Effector memory CD8-positive, alpha-beta T cell (primary cell): Measurements from ENCODE around the gene BRPF1.

Source experiments
- ATAC-seq: fragments of 150-1000 bp; cut with Tn5 transposase; replicated peaks from 2 replicates; pipeline ENCODE4 v1.10.0; 2021; ENCODE audit warnings: mild to moderate bottlenecking, moderate library complexity
- DNase-seq, 3 experiments: peaks; one replicate each; pipeline ENCODE4 v3.0.0; 2021
- H3K27ac Mint-ChIP-seq, 2 donors: one replicate each; pipeline ENCODE4 v1.8.0; 2022; ENCODE audit warnings: mild to moderate bottlenecking in 2 of 2, mixed read lengths in 2 of 2, moderate library complexity in 2 of 2
- H3K27me3 Mint-ChIP-seq, 2 donors: one replicate each; pipeline ENCODE4 v1.8.0; 2022; ENCODE audit warnings: mixed read lengths in 2 of 2
- H3K36me3 Mint-ChIP-seq: one replicate; pipeline ENCODE4 v1.8.0; 2022; ENCODE audit warnings: mild to moderate bottlenecking, moderate library complexity, mixed read lengths; ENCODE audit not compliant: insufficient read depth
- H3K4me1 Mint-ChIP-seq, 2 donors: one replicate each; pipeline ENCODE4 v1.8.0; 2022; ENCODE audit warnings: low read depth in 2 of 2, mixed read lengths in 2 of 2
- H3K4me3 Mint-ChIP-seq, 2 donors: one replicate each; pipeline ENCODE4 v1.8.0; 2022; ENCODE audit warnings: mild to moderate bottlenecking in 2 of 2, mixed read lengths in 2 of 2, moderate library complexity in 2 of 2
- H3K9me3 Mint-ChIP-seq, 2 donors: one replicate each; pipeline ENCODE4 v1.8.0; 2022; ENCODE audit warnings: mixed read lengths in 2 of 2

Gene BRPF1

DNA sequence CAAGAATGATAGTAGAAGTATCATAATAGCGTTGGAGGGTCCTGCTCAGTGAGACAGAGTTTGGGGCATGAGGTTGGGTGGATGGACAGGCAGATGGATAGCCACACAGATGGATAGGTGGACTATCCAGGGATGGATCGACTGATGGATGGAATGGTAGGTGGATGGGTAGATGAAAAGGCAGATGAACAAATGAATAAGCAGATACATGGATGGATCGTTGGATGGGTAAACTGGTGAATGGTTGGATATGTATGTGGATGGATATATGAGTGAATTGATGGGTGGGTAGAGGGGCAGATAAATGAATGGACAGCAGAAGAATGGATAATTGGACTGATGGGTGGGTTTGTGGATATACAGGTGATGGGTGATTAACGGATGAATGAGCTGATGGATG, 18.4 kb upstream of the BRPF1 start:
- ATAC-seq (no peak), DNase-seq (no peak)
- Mint-ChIP-seq H3K36me3 (no peaks in the 10 kb centered on the region), H3K9me3 (no peaks in the 10 kb centered on the region), H3K4me3 (no peak overlapping the region), H3K27me3 (peaks cover 0 to 8% of the 10 kb centered on the region in 2 donors), H3K27ac (no peak overlapping the region), H3K4me1 (peaks cover 0 to 4% of the 10 kb centered on the region in 2 donors)

DNA sequence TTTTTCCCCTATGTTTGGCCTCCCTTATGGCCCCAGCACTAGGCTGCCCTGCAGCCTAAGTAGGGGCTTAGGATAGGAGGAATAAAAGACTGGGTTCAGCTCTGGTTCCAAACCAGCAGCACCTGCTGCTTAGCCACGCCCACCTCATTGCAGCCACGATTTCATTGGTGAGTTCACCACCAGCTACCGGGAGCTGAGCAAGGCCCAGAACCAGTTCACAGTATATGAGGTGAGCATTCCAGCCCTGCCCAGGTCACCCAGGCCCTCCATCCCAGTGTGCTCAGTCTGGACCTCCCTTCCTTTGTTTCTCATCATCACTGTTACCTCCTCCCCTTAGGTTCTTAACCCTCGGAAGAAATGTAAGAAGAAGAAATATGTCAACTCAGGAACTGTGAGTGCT, 16.4 kb upstream of the BRPF1 start:
- ATAC-seq (no peak), DNase-seq (no peak)
- peaks cover 0 to 2% of the 10 kb centered on the region in 2 donors for H3K4me1 Mint-ChIP-seq
- no peaks in the 10 kb centered on the region for H3K36me3 Mint-ChIP-seq
- peaks cover 0 to 8% of the 10 kb centered on the region in 2 donors for H3K27me3 Mint-ChIP-seq
- H3K4me3 Mint-ChIP-seq = no peak overlapping the region
- no peaks in the 10 kb centered on the region for H3K9me3 Mint-ChIP-seq
- H3K27ac Mint-ChIP-seq = no peak overlapping the region

DNA sequence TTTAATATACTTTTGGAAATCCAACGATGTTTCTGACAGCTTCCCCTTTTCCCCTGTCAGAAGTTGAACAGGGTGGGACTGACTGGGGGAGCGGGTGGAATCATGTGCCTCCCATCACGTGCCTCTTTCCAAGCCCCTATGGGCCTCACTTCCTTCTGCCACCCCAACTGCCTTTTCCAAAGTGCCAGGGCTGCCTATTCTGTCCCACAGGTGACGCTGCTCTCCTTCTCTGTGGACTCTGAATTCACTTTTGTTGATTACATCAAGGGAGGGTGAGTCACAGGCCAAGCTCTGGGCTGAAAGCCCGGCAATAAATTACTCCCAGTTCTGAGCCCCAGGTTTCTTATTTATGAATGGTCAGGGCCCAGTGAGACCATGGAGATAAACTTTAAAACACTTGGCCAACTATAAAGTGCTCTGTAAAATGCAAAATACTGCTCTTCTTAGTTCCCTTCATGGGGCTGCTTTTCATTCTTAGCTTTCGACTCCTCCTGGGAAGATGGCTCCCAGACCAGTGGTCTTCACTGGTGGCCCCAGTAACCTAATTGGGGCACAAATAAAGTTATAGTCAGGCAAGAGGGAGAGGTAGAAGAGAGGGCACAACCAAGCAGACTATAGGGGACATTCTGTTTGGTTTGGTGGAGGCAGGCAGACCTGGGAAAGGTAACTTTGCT, 15.6 kb upstream of the BRPF1 start:
- Mint-ChIP-seq H3K27ac (no peak overlapping the region), H3K4me3 (no peak overlapping the region), H3K27me3 (peaks cover 0 to 8% of the 10 kb centered on the region in 2 donors), H3K4me1 (no peaks in the 10 kb centered on the region), H3K36me3 (no peaks in the 10 kb centered on the region), H3K9me3 (no peaks in the 10 kb centered on the region)
- peak; percentile 61 for ATAC-seq
- peak in 1 of 3 experiments; percentile 19 for DNase-seq

DNA sequence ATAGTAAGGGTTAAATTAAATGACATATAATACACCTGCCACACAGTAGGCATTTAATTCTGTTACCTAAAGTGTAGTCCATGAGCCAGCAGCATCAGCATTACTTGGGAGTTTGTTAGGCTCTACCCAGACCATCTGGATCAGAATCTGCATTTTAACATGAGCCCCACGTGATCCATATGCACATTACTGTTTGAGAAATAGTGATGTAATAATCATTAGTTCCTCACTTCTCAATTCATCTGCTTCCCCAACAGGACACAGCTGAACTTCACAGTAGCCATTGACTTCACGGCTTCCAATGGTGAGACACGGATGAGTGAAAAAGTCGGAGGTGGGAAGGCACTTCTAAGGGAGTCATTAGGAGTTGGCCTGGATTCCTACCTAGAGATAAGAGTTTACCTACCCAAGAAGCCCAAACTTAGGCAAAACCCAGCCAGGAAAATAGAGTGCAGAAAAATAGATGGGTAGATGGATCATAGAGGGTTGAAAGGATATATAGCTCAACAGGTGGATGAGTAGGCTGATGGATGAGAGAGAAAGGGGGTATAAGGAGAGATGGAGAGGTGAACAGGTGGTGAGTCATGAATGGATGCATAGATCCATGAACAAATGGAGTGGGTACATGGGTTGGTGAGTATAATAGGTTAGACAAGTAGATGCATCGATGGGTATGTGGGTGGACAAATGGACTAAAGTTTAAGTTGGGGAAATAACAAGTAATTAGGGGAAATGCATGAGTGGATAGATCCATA, 14.6 kb upstream of the BRPF1 start:
- ATAC-seq (no peak), DNase-seq (no peak)
- no peaks in the 10 kb centered on the region for H3K36me3 Mint-ChIP-seq
- H3K4me3 Mint-ChIP-seq = no peak overlapping the region
- no peaks in the 10 kb centered on the region for H3K9me3 Mint-ChIP-seq
- no peak overlapping the region for H3K27ac Mint-ChIP-seq
- peaks cover 0 to 8% of the 10 kb centered on the region in 2 donors for H3K27me3 Mint-ChIP-seq
- H3K4me1 Mint-ChIP-seq = no peaks in the 10 kb centered on the region

DNA sequence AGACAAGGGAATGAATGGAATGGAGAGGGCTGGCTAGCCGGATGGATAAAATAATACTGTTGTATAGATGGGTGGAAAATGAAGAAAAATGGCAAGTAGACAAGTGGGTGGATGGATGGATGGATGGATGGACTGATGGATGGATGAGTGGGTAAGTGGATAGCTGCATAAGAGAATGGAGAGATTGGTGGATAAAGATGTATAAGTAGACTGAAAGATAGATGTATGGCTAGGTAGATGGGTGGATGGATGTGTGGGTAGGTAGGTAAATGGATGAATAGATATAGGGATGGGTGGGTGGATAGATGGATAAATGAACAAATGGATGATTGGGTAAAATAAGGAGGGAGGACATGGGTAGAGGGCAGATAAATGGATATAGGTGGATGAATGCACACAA, 14.0 kb upstream of the BRPF1 start:
- ATAC-seq = no peak
- Mint-ChIP-seq H3K36me3 (no peaks in the 10 kb centered on the region), H3K4me1 (no peaks in the 10 kb centered on the region), H3K9me3 (no peaks in the 10 kb centered on the region), H3K27me3 (peaks cover 3 to 9% of the 10 kb centered on the region in 2 donors), H3K4me3 (no peak overlapping the region), H3K27ac (no peak overlapping the region)
- DNase-seq = no peak

DNA sequence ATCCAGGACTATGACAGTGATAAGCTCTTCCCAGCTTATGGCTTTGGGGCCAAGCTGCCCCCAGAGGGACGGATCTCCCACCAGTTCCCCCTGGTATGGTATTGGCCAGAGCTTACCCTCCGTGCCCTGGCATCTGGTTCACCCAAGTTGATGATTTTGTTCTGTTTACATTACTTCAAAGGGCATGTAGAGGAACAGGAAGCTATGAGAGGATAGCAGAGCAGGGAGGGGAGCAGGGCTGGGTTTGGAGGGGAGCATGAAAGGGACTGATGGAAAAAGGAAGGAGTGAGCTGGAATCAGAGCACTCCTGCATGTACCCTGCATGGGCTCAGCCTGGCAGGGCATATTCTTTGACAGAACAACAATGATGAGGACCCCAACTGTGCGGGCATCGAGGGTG, 13.4 kb upstream of the BRPF1 start:
- no peaks in the 10 kb centered on the region for H3K4me1 Mint-ChIP-seq
- no peaks in the 10 kb centered on the region for H3K36me3 Mint-ChIP-seq
- H3K4me3 Mint-ChIP-seq = no peak overlapping the region
- H3K27ac Mint-ChIP-seq = no peak overlapping the region
- no peaks in the 10 kb centered on the region for H3K9me3 Mint-ChIP-seq
- DNase-seq (no peak), ATAC-seq (no peak)
- peaks cover 9 to 11% of the 10 kb centered on the region in 2 donors for H3K27me3 Mint-ChIP-seq

DNA sequence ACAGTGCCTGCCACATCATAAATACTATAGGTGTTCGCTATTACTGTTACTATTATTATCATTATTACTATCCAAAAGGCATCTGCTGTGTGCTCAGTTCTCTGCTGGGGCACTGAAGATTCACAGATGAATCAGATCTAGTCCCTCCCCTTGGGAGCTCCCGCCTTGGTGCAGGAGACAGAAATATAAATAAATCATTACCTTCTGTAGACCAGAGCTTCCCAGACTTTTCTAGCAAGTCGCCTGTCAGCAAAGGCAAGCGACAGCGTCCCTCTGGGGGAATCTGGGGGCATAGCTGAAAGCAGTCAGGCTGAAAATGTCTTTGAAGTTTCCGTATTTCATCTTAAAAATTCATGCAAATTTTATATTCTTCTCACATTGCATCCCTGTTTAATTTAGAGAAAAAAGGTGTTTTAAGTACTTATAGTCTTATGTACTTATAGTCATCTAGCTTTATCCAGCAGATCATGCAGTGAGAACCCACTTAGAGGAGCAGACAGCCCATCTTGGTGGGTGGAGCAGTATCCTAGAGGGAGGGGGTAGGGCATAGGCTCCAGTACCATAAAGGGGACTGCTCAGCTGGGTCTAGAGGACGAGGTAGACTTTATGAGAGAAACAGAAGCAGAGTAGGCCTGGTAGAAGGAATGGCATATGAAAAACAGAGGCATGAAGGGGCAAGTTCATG, 10.4 kb upstream of the BRPF1 start:
- Mint-ChIP-seq H3K4me1 (no peaks in the 10 kb centered on the region), H3K27ac (no peak overlapping the region), H3K36me3 (no peaks in the 10 kb centered on the region), H3K27me3 (peaks cover 9 to 12% of the 10 kb centered on the region in 2 donors), H3K4me3 (no peak overlapping the region), H3K9me3 (no peaks in the 10 kb centered on the region)
- no peak for DNase-seq
- no peak for ATAC-seq

DNA sequence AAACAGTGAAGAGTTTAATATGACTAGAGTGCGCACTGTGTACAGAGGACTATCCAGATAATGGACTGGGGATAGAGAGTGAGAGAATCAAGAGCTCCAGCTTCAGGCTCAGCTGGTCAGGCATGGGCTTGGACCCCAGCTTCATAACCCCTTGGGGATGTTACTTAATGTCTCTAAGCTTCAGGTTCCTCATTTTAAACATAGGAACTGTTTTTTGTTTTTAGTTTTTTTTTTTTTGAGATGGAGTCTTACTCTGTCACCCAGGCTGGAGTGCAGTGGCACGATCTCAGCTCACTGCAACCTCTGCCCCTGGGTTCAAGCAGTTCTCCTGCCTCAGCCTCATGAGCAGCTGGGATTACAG, 9.9 kb upstream of the BRPF1 start:
- Mint-ChIP-seq H3K27me3 (peaks cover 9 to 12% of the 10 kb centered on the region in 2 donors), H3K4me1 (peaks cover 1 to 2% of the 10 kb centered on the region in 2 donors), H3K9me3 (no peaks in the 10 kb centered on the region), H3K27ac (no peak overlapping the region), H3K4me3 (no peak overlapping the region), H3K36me3 (no peaks in the 10 kb centered on the region)
- ATAC-seq (no peak), DNase-seq (no peak)

DNA sequence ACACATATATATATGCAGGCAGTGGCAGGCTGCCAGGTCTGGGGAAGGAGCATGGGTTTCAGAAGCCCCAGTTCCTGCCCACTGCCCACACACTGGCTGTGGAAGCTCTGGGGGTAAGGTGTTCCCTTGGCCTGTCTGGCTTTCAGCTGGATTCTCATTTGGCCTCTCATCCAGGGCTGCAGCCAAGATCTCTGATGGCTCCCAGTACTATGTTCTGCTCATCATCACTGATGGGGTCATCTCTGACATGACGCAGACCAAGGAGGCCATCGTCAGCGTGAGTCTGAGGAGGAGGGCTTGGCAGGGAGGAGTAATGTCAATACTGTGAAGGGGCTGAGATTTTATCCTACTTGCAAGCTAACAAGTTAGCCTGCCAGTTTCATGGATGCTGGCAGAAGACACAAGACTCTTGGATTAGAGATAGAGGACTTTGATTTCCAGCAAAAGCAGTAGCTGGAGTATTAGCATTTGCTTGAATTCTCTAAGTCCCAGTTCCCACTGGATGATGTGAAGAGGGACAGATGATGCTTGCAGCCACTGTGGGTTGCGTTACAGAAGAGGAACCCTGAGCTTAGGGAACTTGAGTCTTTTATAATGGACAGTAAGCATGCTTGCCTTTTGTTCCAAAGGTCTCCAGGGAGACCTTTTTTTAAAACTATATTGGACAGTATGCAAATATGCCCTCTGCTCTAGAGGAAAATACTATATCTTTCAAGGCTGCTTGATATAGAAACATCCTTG, 5.6 kb upstream of the BRPF1 start:
- DNase-seq (no peak), ATAC-seq (no peak)
- peaks cover 9 to 12% of the 10 kb centered on the region in 2 donors for H3K27me3 Mint-ChIP-seq
- H3K4me3 Mint-ChIP-seq = no peak overlapping the region
- H3K9me3 Mint-ChIP-seq = no peaks in the 10 kb centered on the region
- peaks cover 19 to 24% of the 10 kb centered on the region in 2 donors for H3K4me1 Mint-ChIP-seq
- H3K36me3 Mint-ChIP-seq = peaks cover 2% of the 10 kb centered on the region
- H3K27ac Mint-ChIP-seq = no peak overlapping the region

DNA sequence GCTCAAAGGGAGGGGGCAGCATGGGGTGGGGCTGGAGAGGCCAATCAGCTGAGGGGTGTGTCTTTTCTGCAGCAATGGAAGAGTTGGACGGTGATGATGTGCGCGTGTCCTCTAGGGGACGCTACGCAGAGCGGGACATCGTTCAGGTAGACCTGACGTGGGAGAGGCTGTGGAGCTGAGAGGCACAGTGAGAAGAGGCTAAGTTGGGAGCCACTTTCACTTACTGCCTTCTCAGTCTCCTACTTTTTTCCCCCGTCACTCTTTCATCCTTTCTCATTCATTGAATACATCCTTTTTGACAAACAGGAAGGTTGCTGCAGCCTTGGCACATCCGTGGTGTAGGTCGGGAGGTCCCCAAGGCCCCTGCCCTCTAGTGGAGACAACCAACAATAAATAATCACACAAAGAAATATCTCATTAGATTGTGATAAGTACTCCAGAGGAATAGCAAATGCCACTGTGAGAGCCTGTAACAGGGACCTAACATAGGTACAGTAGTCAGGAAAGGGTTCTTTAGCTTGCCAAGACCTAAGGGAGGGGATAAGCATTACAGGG, 4.4 kb upstream of the BRPF1 start:
- H3K4me1 Mint-ChIP-seq = peaks cover 20 to 25% of the 10 kb centered on the region in 2 donors
- peak; percentile 21 for ATAC-seq
- peak overlapping the region; percentile 1 to 42 for H3K27ac Mint-ChIP-seq
- H3K9me3 Mint-ChIP-seq = no peaks in the 10 kb centered on the region
- H3K4me3 Mint-ChIP-seq = peak overlapping the region; percentile 47 to 61
- peaks cover 13% of the 10 kb centered on the region for H3K36me3 Mint-ChIP-seq
- peaks cover 9 to 12% of the 10 kb centered on the region in 2 donors for H3K27me3 Mint-ChIP-seq
- peak; percentile 40 to 48 (median 46) for DNase-seq

DNA sequence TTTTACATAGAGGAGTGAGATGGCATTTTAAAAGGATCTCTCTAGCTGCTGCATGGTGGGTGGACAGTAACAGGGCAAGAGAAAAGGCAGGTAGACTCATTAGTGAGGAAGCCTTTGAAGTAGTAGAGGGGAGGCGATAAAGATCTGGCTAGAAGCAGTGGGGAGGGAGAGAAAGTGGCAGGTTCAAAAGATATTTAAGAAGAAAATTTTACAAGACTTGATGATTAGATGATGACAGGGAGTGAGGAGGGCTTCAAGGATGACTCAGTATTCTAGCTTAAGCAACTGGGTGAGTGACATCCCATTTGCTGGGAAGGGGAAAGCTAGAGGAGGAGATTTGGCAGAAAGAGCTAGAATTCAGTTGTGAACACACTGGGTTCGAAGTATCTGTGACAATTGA, 3.8 kb upstream of the BRPF1 start:
- H3K4me3 Mint-ChIP-seq = peak overlapping the region in 1 of 2 donors; percentile 47
- peak overlapping the region; percentile 1 to 42 for H3K27ac Mint-ChIP-seq
- DNase-seq (no peak), ATAC-seq (no peak)
- H3K27me3 Mint-ChIP-seq = peaks cover 5 to 10% of the 10 kb centered on the region in 2 donors
- H3K4me1 Mint-ChIP-seq = peaks cover 26 to 30% of the 10 kb centered on the region in 2 donors
- H3K9me3 Mint-ChIP-seq = no peaks in the 10 kb centered on the region
- H3K36me3 Mint-ChIP-seq = peaks cover 16% of the 10 kb centered on the region

DNA sequence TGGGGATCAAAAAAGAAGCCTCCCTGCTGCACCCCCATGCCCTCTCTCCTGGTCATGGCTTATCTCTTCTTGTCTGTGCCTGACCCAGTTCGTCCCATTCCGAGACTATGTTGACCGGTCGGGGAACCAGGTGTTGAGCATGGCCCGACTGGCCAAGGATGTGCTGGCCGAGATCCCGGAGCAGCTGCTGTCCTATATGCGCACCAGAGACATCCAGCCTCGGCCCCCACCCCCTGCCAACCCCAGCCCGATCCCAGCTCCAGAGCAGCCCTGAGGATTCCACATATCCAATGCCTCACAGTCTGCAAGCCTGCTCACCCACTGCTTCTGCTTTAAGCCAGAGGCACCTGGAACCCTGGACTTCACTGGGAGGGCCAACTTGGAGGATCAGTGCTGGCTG, 2.1 kb upstream of the BRPF1 start:
- H3K4me3 Mint-ChIP-seq = no peak overlapping the region
- DNase-seq (no peak), ATAC-seq (no peak)
- peaks cover 41 to 46% of the 10 kb centered on the region in 2 donors for H3K4me1 Mint-ChIP-seq
- peaks cover 21% of the 10 kb centered on the region for H3K36me3 Mint-ChIP-seq
- peaks cover 0 to 3% of the 10 kb centered on the region in 2 donors for H3K27me3 Mint-ChIP-seq
- H3K9me3 Mint-ChIP-seq = no peaks in the 10 kb centered on the region
- H3K27ac Mint-ChIP-seq = peak overlapping the region; percentile 3 to 95

DNA sequence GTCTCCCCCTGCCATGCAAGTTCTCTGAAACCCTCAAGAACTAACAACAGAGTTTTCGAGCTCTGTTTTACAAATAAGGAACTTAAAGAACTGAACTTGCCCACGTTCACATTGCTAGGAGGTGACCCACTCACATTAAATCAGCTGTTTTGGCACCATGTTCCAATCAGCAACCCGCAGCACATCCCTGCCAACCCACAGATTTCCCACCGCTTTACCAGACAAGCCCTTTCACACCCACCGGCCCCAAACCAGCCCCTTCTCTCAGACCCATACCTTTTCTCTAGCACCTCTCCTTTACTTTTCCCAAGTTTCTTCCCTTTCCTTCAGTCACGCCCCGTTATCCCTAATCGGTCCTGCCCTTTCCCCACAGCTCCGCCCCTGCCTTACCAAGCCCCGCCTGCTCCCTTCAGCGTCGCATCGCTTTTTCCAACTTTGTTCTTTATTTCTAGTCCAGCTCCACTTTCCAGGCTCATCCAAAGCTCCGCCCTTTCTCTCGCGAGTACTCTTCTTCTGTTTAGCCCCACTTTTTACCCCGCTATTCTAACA, 804 bp upstream of the BRPF1 start:
- Mint-ChIP-seq H3K4me1 (peaks cover 43 to 48% of the 10 kb centered on the region in 2 donors), H3K4me3 (peak overlapping the region; percentile 91), H3K27ac (peak overlapping the region; percentile 89 to 95), H3K27me3 (no peaks in the 10 kb centered on the region), H3K36me3 (peaks cover 34% of the 10 kb centered on the region), H3K9me3 (no peaks in the 10 kb centered on the region)
- peak; percentile 25 for ATAC-seq
- DNase-seq = no peak
